MCF 10A (cell line): ENCODE results near the gene FIG4. TPM values are rescaled to one million over a fixed set of nuclear protein-coding genes. Genes with fewer than 3 reads are reported as not detected.
"Not testable (repeated sequence)": the region's sequence is repeated elsewhere in the genome, so short reads cannot be mapped to it uniquely, and the experiment has no call there.

Source experiments
- BruUV-seq: library from RNA; stranded (reverse); fragments of 400-500 nt; replicated peaks from 2 replicates; lab custom pipeline; 2021; lab: Mats Ljungman, UMichigan
- CTCF ChIA-PET: fragments of 300-600 bp; sonication (Branson Sonifier 250); formaldehyde crosslinking; extraction: SDS; loops from one replicate; lab custom pipeline; 2021; ENCODE audit warnings: antibody characterized with exemption, inconsistent platforms; lab: Yijun Ruan, JAX
- POLR2A ChIA-PET: fragments of 300-600, 350-650 bp; sonication (Branson Sonifier 250); formaldehyde crosslinking; extraction: SDS; loops from one replicate; lab custom pipeline; 2020; ENCODE audit warnings: antibody characterized with exemption, inconsistent platforms; lab: Yijun Ruan, JAX
- DNase-seq: peaks from one replicate; pipeline ENCODE4 v3.0.0-alpha.2; 2018; ENCODE audit not compliant: unreplicated experiment
- H3K27ac Mint-ChIP-seq: one replicate; pipeline ENCODE4 v1.8.0; 2022; ENCODE audit warnings: mild to moderate bottlenecking, low read depth, mixed read lengths; ENCODE audit not compliant: unreplicated experiment
- H3K27me3 Mint-ChIP-seq: one replicate; pipeline ENCODE4 v1.8.0; 2022; ENCODE audit warnings: mixed read lengths; ENCODE audit not compliant: insufficient read depth, unreplicated experiment
- H3K36me3 Mint-ChIP-seq: one replicate; pipeline ENCODE4 v1.8.0; 2022; ENCODE audit warnings: mild to moderate bottlenecking, moderate library complexity, mixed read lengths; ENCODE audit not compliant: insufficient read depth, unreplicated experiment
- H3K4me1 Mint-ChIP-seq: one replicate; pipeline ENCODE4 v1.8.0; 2022; ENCODE audit warnings: mixed read lengths; ENCODE audit not compliant: insufficient read depth, unreplicated experiment
- H3K4me3 Mint-ChIP-seq: one replicate; pipeline ENCODE4 v1.8.0; 2022; ENCODE audit warnings: mild to moderate bottlenecking, moderate library complexity, mixed read lengths; ENCODE audit not compliant: unreplicated experiment
- H3K9me3 Mint-ChIP-seq: one replicate; pipeline ENCODE4 v1.8.0; 2022; ENCODE audit warnings: mixed read lengths; ENCODE audit not compliant: unreplicated experiment
- intact Hi-C: fragments of 100-400 bp; cut with micrococcal nuclease; formaldehyde crosslinking; loops from 2 replicates; pipeline ENCODE4 v1.14.1; 2022
- total RNA-seq: library from RNA; stranded (reverse); gene quantifications from 2 replicates; pipeline ENCODE4 v1.2.3, GENCODE V29; 2022
- TF ChIP-seq, protein P1 (sequence below): fragments of 200-600 bp; IDR thresholded peaks from one replicate; pipeline ENCODE4 v1.8.0; 2022; ENCODE audit warnings: antibody characterized with exemption, mild to moderate bottlenecking; ENCODE audit not compliant: unreplicated experiment

FIG4 gene
- total RNA-seq, 1 experiment from 2014 or later, result 7.9 TPM

DNA sequence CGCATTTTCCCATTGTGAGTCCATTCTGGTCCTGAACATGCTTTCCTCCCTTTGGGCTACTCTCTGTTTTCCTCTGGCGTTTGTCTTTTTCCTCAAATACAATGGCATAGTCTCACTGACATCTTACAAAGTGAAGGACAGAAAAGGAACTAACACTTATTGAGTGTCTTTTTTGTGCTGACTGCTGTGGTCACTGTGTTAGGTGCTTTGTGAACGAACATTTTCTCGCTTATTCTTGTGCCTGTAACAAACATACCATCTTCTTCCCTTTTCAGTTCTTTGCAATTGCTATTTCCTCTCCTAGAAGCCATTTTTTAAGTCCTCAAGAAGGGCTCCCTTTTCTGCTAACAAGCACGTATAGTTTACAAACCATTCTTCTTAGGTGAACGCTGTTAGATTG lies 15.4 kb downstream of the FIG4 start:
- peaks cover 12% of the 10 kb centered on the region for H3K9me3 Mint-ChIP-seq
- H3K27ac Mint-ChIP-seq, result no peak overlapping the region
- intact Hi-C loops, result loop anchor here (10.0 kb wide), 1 partner anchor 522 kb away; no protein-coding TSS in a partner anchor
- ChIA-PET CTCF (interaction anchor here (1.0 to 15.3 kb wide), 2 partner anchors 113 to 333 kb away, joined by 4 to 337 read pairs; no protein-coding TSS in a partner anchor), POLR2A (no interaction called here)
- DNase-seq, result no peak
- H3K27me3 Mint-ChIP-seq, result no peaks in the 10 kb centered on the region
- no peak overlapping the region for H3K4me3 Mint-ChIP-seq
- peaks cover 5% of the 10 kb centered on the region for H3K4me1 Mint-ChIP-seq
- TF ChIP-seq, protein P1, sequence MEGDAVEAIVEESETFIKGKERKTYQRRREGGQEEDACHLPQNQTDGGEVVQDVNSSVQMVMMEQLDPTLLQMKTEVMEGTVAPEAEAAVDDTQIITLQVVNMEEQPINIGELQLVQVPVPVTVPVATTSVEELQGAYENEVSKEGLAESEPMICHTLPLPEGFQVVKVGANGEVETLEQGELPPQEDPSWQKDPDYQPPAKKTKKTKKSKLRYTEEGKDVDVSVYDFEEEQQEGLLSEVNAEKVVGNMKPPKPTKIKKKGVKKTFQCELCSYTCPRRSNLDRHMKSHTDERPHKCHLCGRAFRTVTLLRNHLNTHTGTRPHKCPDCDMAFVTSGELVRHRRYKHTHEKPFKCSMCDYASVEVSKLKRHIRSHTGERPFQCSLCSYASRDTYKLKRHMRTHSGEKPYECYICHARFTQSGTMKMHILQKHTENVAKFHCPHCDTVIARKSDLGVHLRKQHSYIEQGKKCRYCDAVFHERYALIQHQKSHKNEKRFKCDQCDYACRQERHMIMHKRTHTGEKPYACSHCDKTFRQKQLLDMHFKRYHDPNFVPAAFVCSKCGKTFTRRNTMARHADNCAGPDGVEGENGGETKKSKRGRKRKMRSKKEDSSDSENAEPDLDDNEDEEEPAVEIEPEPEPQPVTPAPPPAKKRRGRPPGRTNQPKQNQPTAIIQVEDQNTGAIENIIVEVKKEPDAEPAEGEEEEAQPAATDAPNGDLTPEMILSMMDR, result no peak
- no TSS peak for BruUV-seq
- H3K36me3 Mint-ChIP-seq, result no peaks in the 10 kb centered on the region

DNA sequence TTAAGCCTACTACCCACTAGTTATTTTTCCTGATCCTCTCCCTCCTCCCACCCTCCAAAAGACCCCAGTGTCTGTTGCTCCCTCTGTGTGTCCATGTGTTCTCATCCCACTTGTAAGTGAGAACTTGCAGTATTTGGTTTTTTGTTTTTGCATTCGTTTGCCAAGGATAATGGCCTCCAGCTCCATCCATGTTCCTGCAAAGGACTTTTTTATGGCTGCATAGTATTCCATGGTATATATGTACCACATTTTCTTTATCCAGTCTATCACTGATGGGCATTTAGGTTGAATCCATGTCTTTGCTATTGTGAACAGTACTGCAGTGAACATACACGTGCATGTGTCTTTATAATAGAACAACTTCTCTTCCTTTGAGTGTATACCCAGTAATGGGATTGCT lies 17.0 kb downstream of the FIG4 start:
- not testable (repeated sequence) for H3K27me3 Mint-ChIP-seq, BruUV-seq, H3K36me3 Mint-ChIP-seq, H3K4me3 Mint-ChIP-seq, DNase-seq, H3K4me1 Mint-ChIP-seq, H3K27ac Mint-ChIP-seq
- intact Hi-C loops, result loop anchor here (10.0 kb wide), 1 partner anchor 523 kb away; no protein-coding TSS in a partner anchor
- ChIA-PET POLR2A (interaction anchor here (0.5 kb wide), 1 partner anchor 16 kb away, joined by 3 read pairs; no protein-coding TSS in a partner anchor), CTCF (interaction anchor here (0.7 to 10.4 kb wide), 2 partner anchors 20 to 333 kb away, joined by 3 to 113 read pairs; no protein-coding TSS in a partner anchor)
- peaks cover 12% of the 10 kb centered on the region for H3K9me3 Mint-ChIP-seq

DNA sequence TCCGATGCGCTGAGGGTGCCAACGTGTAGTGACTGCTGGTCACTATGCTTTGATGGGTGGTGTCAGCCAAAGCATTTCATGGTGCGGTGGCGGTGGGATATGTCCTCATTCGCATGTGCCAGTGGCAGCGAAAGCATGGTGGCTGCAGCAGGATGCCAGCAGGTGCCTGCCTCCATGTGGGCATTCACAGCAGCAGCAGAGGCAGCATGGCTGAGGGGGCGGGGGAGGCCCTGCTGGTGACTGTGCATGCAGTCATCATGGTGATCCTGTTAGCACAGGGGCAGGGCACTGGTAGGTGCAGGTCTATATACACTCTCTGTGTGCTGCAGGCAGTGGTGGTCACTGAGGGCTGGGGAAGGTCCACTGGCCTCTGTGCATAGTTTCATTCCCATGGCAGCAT lies 22.0 kb downstream of the FIG4 start:
- H3K4me1 Mint-ChIP-seq, result peaks cover 4% of the 10 kb centered on the region
- no TSS peak for BruUV-seq
- H3K27me3 Mint-ChIP-seq, result no peaks in the 10 kb centered on the region
- ChIA-PET POLR2A (no interaction called here), CTCF (interaction anchor here (0.9 to 10.4 kb wide), 2 partner anchors 328 to 340 kb away, joined by 3 to 113 read pairs; no protein-coding TSS in a partner anchor)
- H3K4me3 Mint-ChIP-seq, result no peak overlapping the region
- TF ChIP-seq, protein P1, result no peak
- DNase-seq, result peak; percentile 14
- H3K36me3 Mint-ChIP-seq, result no peaks in the 10 kb centered on the region
- intact Hi-C loops, result no loop called here
- peaks cover 12% of the 10 kb centered on the region for H3K9me3 Mint-ChIP-seq
- no peak overlapping the region for H3K27ac Mint-ChIP-seq

DNA sequence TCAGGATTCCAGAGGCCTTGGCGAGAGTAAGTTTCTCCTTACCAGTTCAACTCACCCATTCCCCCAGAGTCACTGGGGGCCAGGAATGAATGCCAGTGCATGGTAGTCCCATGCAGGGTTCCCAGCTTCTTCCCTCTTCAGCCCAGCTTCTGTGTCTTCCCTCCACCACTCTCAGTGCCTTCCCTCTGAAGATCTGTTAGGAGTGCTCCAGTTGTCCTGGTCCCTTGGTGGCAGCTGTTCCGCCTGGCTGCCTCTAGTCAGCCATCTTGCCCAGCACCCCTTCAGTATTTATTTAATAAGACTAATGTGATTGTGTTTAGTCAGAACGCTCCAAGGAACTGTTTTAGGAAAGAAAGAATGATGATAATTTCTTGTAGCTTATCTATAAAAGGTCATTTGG lies 23.1 kb downstream of the FIG4 start:
- no peak for DNase-seq
- no peaks in the 10 kb centered on the region for H3K36me3 Mint-ChIP-seq
- POLR2A ChIA-PET, result no interaction called here
- H3K4me3 Mint-ChIP-seq, result no peak overlapping the region
- H3K4me1 Mint-ChIP-seq, result peaks cover 4% of the 10 kb centered on the region
- peaks cover 8% of the 10 kb centered on the region for H3K9me3 Mint-ChIP-seq
- CTCF ChIA-PET, result interaction anchor here (0.9 to 10.4 kb wide), 3 partner anchors 18 to 339 kb away, joined by 3 to 113 read pairs (median 4); no protein-coding TSS in a partner anchor
- no peaks in the 10 kb centered on the region for H3K27me3 Mint-ChIP-seq
- TF ChIP-seq, protein P1, result no peak
- H3K27ac Mint-ChIP-seq, result no peak overlapping the region
- intact Hi-C loops, result no loop called here
- BruUV-seq, result no TSS peak
